HEK293T (cell line): ENCODE results near the gene MAGED1.

Source experiments
- CTBP1 ChIP-seq: fragments of 450-650 bp; IDR thresholded peaks from 2 replicates; pipeline ENCODE4 v1.6.1; 2016; ENCODE audit warnings: borderline replicate concordance
- FOXA1 ChIP-seq: fragments of 450-650 bp; IDR thresholded peaks from 2 replicates; pipeline ENCODE4 v1.6.1; 2016; ENCODE audit warnings: mild to moderate bottlenecking

DNA sequence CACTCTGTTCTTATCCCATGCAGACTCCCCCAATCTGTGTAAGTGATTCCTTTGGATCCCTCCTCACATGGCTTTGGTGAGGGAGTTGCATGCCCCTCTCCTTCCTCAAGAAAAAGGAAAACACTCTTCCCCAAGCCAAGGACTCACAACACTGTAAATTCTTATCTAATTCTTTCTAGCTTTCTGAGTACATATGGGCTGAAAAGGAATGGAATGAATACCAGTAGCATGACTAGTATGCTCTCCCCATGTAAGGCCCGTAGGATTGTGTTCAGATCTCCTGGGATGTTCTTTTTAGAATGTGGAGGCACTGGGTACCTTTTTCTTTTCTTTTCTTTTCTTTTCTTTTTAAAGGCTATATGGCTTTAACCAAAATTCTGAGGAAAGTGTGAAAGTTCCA, 17.0 kb upstream of the MAGED1 start:
- TF ChIP-seq CTBP1 = no peak
- no peak for TF ChIP-seq FOXA1
